Activated CD8-positive, alpha-beta memory T cell treated with anti-CD3 and anti-CD28 coated beads, Interleukin-2, amount 50 U/mL, for 48 hours (primary cell): ENCODE measurements around the gene GLDC.
A peak's percentile ranks its signal among the peaks of the same experiment; 100 is the strongest.

Source experiments
- DNase-seq: peaks from one replicate; pipeline ENCODE4 v3.0.0-alpha.2; 2020

GLDC gene

GRCh38 chr9:6616951-6617602, 28.5 kb downstream of the GLDC start:
- DNase-seq: no peak

DNA sequence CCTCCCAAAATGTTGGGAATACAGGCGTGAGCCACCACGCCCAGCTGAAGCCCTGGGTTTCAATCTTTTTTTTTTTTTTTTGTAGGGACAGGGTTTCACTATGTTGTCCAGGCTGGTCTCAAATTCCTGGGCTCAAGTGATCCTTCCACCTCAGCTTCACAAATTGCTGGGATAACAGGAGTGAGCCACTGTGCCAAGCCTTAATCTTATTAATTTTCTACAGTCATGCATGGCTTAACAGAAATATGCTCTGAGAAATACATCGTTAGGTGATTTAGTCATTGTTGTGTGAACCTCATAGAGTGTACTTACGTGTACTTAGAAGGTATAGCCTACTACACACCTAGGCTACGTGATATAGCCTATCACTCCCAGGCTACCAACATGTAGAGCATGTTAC, 31.0 kb downstream of the GLDC start:
- no peak for DNase-seq

- no peak for DNase-seq
These were observed 33.7 kb downstream of the GLDC start for GRCh38 chr9:6611865-6612264.

GRCh38 chr9:6610073-6610472, 35.5 kb downstream of the GLDC start:
- no peak for DNase-seq

GRCh38 chr9:6609497-6610016, 36.0 kb downstream of the GLDC start:
- no peak for DNase-seq

DNA sequence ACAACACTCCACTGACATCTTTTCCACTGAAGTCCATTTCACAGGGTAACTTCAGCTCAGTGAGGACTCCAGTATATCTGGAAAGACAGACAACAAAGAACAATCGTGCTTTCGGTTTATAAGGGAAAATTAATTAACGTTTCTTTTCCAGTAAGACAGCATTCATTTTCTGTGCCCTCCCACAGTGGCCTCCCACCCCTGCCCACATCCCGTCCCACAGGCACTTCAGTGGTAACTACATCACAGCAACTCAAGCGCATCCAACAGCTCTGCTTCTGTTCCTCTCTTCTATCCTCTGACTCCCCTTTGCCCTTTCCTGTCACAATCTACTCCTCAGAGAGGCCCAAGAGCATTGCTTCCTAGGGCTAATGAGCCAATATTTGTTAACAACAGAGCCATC, 40.3 kb downstream of the GLDC start:
- no peak for DNase-seq

DNA sequence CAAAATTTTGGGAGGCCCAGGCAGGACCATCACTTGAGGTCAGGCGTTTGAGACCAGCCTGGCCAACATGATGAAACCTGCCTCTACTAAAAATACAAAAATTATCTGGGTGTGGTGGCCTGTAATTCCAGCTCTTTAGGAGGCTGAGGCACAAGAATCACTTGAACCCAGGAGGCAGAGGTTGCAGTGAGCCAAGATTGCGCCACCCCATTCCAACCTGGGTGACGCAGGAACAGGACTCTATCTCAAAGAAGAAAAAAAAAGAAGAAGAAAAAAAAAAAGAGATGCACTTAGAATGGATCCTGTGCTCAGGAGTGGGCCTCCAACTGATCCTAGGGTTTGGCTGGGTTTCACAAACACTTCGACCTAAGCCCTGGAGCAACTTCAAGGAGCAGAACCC, 45.1 kb downstream of the GLDC start:
- no peak for DNase-seq

DNA sequence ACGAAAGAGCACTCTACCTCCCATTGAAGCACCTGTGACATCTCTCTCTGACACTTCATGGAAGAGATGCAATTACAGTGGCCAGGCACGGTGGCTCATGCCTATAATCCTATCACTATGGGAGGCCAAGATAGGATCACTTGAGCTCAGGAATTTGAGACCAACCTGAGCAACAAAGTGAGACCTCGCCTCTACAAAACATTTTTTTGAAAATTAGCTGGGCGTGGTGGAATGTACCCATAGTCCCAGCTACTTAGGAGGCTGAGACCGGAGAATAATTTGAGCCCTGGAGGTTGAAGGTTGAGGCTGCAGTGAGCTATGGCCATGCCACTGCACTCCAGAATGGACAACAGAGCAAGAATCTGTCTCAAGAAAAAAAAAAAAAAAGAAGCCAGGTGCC, 45.5 kb downstream of the GLDC start:
- DNase-seq: no peak

GRCh38 chr9:6598249-6598725, 47.2 kb downstream of the GLDC start:
- peak; percentile 54 for DNase-seq

- no peak for DNase-seq
These were observed 52.7 kb downstream of the GLDC start for GRCh38 chr9:6592791-6593190.

DNA sequence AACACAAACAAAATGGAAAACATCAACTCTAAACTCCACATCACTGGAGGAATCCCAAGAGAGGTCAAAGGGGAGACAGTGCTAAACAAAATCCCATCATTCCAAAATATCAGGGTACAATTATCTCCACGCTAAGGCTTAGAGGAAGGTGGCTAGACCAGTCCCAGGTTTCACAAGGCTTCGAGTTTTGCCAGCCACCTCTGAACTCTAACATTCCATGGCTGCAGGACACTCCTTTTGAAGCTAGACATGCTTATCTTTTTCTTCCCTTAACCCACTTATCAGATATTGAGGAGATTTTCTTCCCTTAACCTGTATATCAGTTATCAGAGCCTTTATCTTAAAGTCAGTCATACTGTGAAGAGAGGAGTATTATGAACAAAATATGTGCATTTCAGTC, 53.3 kb downstream of the GLDC start:
- DNase-seq: no peak

- no peak for DNase-seq
These were observed 54.7 kb downstream of the GLDC start for GRCh38 chr9:6590772-6591384.

DNA sequence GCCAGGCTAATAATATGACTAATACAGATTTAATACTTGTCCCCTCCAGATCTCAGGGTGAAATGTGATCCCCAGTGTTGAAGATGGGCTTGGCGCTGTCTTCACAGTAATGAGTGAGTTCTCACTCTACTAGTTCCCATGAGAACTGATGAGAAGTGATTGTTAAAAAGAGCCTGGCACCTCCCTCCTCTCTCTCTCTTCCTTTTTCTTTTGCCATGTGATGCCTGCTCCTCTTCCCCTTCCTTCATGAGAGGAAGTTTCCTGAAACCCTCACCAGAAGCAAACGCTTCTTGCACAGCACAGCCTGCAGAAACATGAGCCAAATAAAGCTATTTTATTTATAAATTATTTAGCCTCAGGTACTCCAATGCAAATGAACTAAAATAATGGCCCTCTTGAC, 55.2 kb downstream of the GLDC start:
- DNase-seq: no peak

DNA sequence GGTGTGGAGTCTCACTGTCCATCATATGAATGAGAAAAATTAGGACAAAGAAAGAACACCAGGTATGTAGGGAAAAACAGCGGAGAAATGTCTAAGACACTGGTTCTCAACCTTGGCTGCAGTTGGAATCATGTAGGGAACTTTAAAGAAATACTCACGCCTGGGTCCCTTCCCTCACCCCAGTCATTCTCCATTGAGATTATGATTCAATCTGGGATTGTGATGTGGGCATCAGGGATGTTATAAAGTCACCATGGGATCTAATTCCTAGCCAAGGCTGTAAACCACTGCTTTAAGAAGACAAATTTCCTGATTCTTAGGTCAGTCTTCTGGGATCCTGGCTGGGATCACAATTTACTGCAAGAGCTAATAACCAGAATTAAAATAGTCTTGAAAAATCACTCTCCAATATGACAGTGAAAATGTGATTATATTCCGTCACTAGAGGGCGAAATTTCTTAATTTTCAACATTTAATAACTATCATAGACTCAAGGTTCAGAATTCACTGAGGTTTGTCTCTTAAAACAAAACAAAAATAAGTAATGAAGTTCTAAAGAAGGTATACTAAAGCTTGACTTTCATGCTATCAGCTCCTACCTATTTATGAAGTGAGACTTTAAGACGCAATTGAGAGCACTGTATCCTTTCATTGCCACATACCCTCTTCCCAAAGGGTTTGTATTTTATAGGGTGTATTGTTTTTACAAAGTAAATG, 60.5 kb downstream of the GLDC start:
- no peak for DNase-seq

GRCh38 chr9:6581253-6581652, 64.3 kb downstream of the GLDC start:
- DNase-seq: no peak

DNA sequence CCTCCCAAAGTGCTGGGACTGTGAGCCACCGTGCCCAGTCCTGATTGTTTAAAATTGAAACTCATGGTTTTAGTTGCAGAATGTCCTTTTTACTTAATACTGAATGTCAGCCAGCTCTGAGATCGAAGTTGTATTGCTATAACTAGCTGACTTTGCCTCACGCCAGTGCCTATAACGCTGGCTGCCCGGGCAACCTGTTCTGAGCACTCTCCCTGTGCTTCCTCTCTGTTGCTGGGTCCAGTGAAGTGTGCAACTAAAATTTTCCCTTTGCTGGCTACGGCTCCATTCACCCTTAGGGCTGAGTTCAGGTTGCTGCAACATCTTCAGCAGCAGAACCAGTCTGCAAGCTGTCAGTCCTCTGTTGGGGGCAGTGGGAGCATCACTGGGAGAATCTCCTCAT, 65.9 kb downstream of the GLDC start:
- no peak for DNase-seq

DNA sequence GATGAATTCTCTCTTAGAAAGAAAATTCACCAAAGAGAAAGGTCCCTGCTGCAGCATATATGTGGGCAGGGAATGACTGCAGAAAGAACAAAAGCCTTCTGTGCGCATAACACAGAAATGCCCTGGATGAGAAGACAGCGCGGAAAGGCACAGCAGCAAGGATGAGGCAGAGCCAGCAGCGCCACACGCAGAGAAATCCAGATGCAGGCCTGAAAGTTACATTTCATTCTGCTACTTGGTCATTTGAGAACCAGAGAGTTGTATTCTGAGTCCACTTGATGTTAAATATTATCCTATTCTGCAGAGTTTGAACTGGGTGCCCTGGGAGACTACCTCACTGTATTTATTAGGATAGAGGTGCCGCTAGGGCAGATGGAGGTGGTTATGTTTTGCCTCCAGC, 68.5 kb downstream of the GLDC start:
- DNase-seq: no peak

DNA sequence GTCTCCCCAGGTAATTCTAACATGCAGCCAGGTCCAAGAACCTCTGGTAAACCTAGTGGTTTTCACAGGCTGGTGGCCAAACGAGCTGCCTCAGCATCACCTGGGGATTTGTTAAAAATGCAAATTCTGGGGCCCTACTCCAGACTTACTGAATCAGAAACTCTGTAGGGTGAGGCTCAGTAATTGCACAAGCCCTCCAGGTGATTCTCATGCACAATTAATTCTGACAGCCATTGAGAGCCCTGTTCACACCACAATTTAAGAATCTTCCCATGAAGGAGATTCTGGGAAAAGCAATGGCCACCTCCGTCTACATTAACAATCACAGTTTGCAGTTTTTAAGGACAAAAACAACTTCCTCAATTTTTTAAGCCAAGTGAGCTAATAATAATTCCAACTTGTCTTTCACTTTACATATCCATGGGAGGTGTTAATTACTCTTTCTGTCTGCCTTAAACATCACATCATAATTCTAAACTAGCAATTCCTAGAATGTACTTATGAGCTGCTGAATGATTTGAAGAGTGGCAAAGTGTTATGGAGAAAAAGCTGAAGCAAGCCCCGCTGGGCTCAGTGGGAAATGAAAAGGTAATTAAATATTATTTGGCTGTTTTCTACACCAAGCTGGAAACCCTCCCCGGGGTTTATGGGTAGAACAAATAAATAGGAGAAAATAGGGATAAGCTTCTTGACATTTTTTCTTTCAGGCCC, 70.0 kb downstream of the GLDC start:
- DNase-seq: no peak

- no peak for DNase-seq
These were observed 78.4 kb downstream of the GLDC start for GRCh38 chr9:6567140-6567591.

DNA sequence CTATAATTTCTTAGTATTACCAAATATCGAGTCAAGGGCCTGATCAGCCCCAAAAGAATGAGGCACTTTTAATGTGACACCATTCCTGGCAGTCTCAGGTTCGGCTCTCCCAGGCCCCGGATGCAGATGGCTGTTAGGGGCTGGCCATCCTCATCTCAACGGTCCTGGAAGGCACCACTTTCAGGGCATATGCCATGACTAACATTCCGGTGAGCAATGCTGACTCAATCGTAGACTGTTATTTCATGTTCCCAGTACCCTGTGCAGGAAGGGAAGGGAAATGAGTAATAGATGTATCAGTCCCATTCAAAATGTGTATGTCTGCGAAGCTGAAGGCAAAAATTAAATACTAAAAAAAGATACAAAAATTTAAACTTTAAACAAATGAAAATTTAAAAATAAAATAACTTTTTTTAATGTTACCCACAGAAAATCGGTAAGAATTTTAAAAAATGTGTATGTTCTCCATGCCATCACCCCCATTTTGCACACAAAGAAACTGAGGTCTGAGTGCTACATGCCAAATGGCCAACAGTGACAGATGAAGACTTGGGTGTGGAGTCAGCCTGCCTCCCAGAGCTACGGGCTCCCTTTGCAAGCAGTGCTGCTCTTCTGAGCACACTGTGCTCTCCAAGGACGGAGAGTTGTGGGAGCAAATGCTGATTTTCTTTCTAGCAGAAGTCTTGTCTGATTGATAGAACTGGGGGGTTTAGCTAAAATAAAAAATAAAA, 79.0 kb downstream of the GLDC start:
- DNase-seq: peak; percentile 64

DNA sequence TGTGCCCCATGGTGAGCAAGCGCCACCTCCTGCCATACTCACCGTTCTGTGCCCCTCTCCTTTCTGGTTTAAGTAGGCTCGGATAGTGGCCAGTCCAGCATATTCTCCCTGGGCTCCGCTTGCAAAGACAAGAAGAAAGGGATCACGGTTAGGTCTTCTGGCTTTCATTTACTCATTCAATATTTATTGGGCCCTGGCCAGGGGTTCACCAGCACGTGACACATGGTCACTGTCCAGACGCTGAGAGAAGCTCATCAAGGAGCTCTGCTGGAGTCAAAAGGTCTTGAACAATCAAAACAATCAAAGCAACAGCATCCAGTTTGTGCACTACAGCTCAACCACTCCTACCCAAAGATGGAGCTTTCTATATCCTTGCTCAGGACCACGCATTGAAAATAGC, 80.2 kb downstream of the GLDC start:
- no peak for DNase-seq

DNA sequence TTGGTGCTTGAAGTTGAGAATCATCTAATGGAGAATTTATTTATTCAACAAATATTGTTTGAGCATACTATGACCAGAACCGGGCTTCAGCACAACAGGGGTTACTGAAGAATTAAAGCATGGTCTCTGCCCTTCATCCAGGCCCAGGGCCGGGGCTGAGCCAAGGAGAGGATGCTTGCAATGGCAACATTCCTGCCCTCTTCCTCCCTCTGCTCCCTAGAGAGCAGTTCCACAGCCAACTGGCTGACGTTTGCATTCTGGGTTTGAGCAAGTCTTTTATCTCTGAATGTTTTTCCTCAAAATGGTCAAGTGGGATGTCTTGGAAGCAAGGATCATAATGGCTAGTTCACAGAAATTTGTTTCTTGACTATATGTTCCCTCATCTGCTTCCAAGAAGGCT, 80.7 kb downstream of the GLDC start:
- DNase-seq: no peak

GRCh38 chr9:6564360-6564759, 81.2 kb downstream of the GLDC start:
- DNase-seq: no peak
